ENCODE measurements around the gene TMEM141. TPM values are rescaled to one million over a fixed set of nuclear protein-coding genes. Genes with fewer than 3 reads are reported as not detected.

Gene TMEM141
- total and polyA plus RNA-seq, 2 of the 8 experiments (the other 6 are each of a cell fraction or from before 2014, with no cell fraction given), result 51.1 to 137 TPM

DNA sequence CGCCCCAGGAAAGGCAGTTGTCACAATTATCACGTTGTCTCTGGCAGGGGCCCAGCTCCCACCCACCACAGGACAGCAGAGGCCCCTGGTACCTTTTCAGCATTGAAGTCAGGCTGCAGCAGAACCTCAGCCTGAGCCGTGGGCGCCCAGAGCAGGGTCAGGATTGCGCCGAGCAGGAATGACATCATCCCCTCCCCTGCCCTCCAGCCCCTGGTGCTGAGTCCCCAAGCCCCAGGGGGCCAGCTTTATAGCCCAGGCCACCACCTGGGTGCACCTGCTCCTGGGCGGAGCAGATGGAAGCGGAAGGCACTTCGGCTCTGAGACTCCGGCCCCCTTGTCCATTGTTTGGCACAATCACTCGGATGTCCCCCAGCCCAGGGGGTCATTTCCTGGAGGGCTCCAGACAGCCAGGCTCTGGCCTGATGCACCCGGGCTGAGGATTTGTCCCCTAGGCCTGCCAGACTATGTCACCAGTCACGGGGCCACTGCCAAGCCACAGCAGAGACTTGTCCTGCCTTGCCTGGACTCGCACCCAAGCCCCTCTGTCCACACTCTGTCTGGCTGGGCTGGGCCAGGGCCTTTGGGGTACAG lies 26.7 kb upstream of the TMEM141 start, which contains the start of gene LCN15:
LCN15 (minus strand) TSS at position 218 of the 591 bp plus-strand sequence; CDS start at position 188, 30 bp downstream.
- DNase-seq (ENCODE audit: low read depth in 1 of 2, low spot score in 2 of 2), result no peak
- Histone ChIP-seq H3K4me2 (ENCODE audit: insufficient read depth in 1 of 2, low read depth in 2 of 2, low read length in 2 of 2) (peak within 1 kb of the TSS; percentile 65 to 69), H3K79me1 (ENCODE audit: low read depth, low read length) (no peaks in the 10 kb centered on the region), H4K91ac (replicated peaks; ENCODE audit: insufficient read length, low read length) (peak within 1 kb of the TSS; percentile 93), H3K9me3 (ENCODE audit: insufficient read depth in 2 of 2, low read depth in 1 of 2, low read length in 1 of 2) (no peaks in the 10 kb centered on the region), H3K4ac (replicated peaks; ENCODE audit: insufficient read length, low read depth, low read length) (no peak within 1 kb of the TSS), H2BK5ac (ENCODE audit: low read depth, low read length) (peak within 1 kb of the TSS; percentile 52), H3K4me1 (replicated peaks in 1 of 4; ENCODE audit: control insufficient read depth in 3 of 4, insufficient read depth in 4 of 4, low read length in 3 of 4) (peaks cover 0 to 13% (median 6%) of the 10 kb centered on the region in 4 experiments; a peak in 4 of 7 replicates), H3K4me3 (ENCODE audit: extremely low read depth in 1 of 4, insufficient read depth in 2 of 4, low read depth in 3 of 4, low read length in 4 of 4) (peak within 1 kb of the TSS in 1 of 4 experiments; percentile 44; a peak in 2 of 8 replicates), H2BK12ac (ENCODE audit: low read depth, low read length) (peak within 1 kb of the TSS; percentile 80; the same call in 1 of the 2 replicates), H2AK5ac (ENCODE audit: low read depth, low read length) (0 out of 2 replicates have a peak within 1 kb of the TSS, but pooled peaks have one; percentile 53), H3K18ac (ENCODE audit: extremely low read depth, low read length) (no peak within 1 kb of the TSS; the same call in none of the 2 replicates), H3K56ac (replicated peaks; ENCODE audit: insufficient read length, low read depth, low read length) (no peak within 1 kb of the TSS), H4K8ac (ENCODE audit: extremely low read depth, insufficient read depth, low read length) (no peak within 1 kb of the TSS; the same call in none of the 2 replicates), H2BK15ac (ENCODE audit: low read length) (peak within 1 kb of the TSS; percentile 83), H2BK120ac (replicated peaks; ENCODE audit: low read depth, low read length) (no peak within 1 kb of the TSS), H4K5ac (ENCODE audit: insufficient read length, low read depth, low read length) (peak within 1 kb of the TSS; percentile 25), H3K23ac (ENCODE audit: insufficient read length) (no peak within 1 kb of the TSS), H3K36me3 (ENCODE audit: control insufficient read depth in 2 of 4, insufficient read depth in 4 of 4, low read length in 3 of 4) (no peaks in the 10 kb centered on the region), H2BK20ac (ENCODE audit: low read length) (no peak within 1 kb of the TSS), H3K27ac (ENCODE audit: low read depth, low read length) (no peak within 1 kb of the TSS), H3K14ac (ENCODE audit: insufficient read length) (no peak within 1 kb of the TSS), H3K23me2 (ENCODE audit: low read depth, low read length) (no peaks in the 10 kb centered on the region; the same call in 1 of the 2 replicates), H2AFZ (ENCODE audit: low read length) (no peak within 1 kb of the TSS), H3K9ac (replicated peaks in 1 of 4; ENCODE audit: extremely low read depth in 1 of 4, low read depth in 3 of 4, low read length in 3 of 4) (no peak within 1 kb of the TSS), H4K20me1 (replicated peaks in 1 of 2; ENCODE audit: control insufficient read depth in 1 of 2, insufficient read depth in 2 of 2, low read length in 2 of 2) (no peaks in the 10 kb centered on the region), H3K79me2 (ENCODE audit: control insufficient read depth in 1 of 2, insufficient read depth in 2 of 2, low read length in 2 of 2) (no peaks in the 10 kb centered on the region), H3K27me3 (replicated peaks in 1 of 4; ENCODE audit: control insufficient read depth in 3 of 4, extremely low read depth in 1 of 4, insufficient read depth in 3 of 4, low read length in 3 of 4) (no peaks in the 10 kb centered on the region; a peak in 2 of 7 replicates)
- CTCF ChIA-PET (ENCODE audit: partially characterized antibody), result interaction anchor here (1.3 to 8.5 kb wide), 3 partner anchors 14 to 184 kb away, joined by 3 to 88 read pairs (median 4); no protein-coding TSS in a partner anchor
- POLR2A ChIA-PET (ENCODE audit: partially characterized antibody), result interaction anchor here (1.3 kb wide), 1 partner anchor 36 kb away, joined by 4 read pairs; no protein-coding TSS in a partner anchor
- no peak for TF ChIP-seq RFX5 (IDR thresholded peaks at IDR 0.05; ENCODE audit: borderline replicate concordance, low read depth, low read length)
- no peak for TF ChIP-seq ASH2L (IDR thresholded peaks at IDR 0.05; ENCODE audit: low read length)
- TF ChIP-seq ZNF274 (IDR thresholded peaks at IDR 0.05; ENCODE audit: borderline replicate concordance, extremely low read depth, low read length), result no peak
- no peak for TF ChIP-seq YY1 (IDR thresholded peaks at IDR 0.05; ENCODE audit: low read depth, low read length)
- TF ChIP-seq JUN (IDR thresholded peaks at IDR 0.05; ENCODE audit: low read depth, low read length), result no peak
- no peak for TF ChIP-seq USF2 (IDR thresholded peaks at IDR 0.05; ENCODE audit: low read length)
- TF ChIP-seq, protein P1, sequence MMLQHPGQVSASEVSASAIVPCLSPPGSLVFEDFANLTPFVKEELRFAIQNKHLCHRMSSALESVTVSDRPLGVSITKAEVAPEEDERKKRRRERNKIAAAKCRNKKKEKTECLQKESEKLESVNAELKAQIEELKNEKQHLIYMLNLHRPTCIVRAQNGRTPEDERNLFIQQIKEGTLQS (IDR thresholded peaks at IDR 0.05; ENCODE audit: insufficient read depth, low read depth, low read length), result no peak
- no peak for TF ChIP-seq SIX5 (IDR thresholded peaks at IDR 0.05; ENCODE audit: low read depth, low read length)
- FAIRE-seq, result no peak
- 87% methylated on average over 14 of the region's 14 CpGs; no CpG with 5 or more reads in 1 of the 2 experiments for WGBS, 2 experiments (ENCODE audit: extremely low coverage in 1 of 2, insufficient coverage in 1 of 2, insufficient read length in 1 of 2, insufficient replicate concordance in 2 of 2, low coverage in 1 of 2, low lambda C conversion rate in 2 of 2, missing lambda C conversion rate in 1 of 2)

Data from H1 (cell line).